SK-N-SH (cell line): ENCODE measurements around the gene PCYOX1L. TPM values are rescaled to one million over a fixed set of nuclear protein-coding genes. Genes with fewer than 3 reads are reported as not detected.

Experiments used
- CTCF ChIA-PET: fragments of 300-600, 350-600 bp; formaldehyde crosslinking; extraction: SDS; loops from one replicate; lab custom pipeline; 2021; lab: Yijun Ruan, JAX
- POLR2A ChIA-PET: fragments of 350-600 bp; sonication (Branson Sonifier 250); formaldehyde crosslinking; extraction: SDS; loops from one replicate; lab custom pipeline; 2020; ENCODE audit warnings: antibody characterized with exemption, inconsistent platforms; lab: Yijun Ruan, JAX
- DNase-seq: peaks from one replicate; pipeline ENCODE4 v3.0.0; 2012
- H2AFZ ChIP-seq: fragments of 200-600 bp; sonication (generic); 2 replicates; pipeline ENCODE4 v1.8.1; 2016; ENCODE audit warnings: antibody characterized with exemption, mild to moderate bottlenecking, low read depth
- H3F3A ChIP-seq: fragments of 200-600 bp; sonication (generic); replicated peaks from 2 replicates; pipeline ENCODE3; 2016; ENCODE audit warnings: antibody characterized with exemption, mild to moderate bottlenecking; ENCODE audit not compliant: insufficient read depth
- H3K27ac ChIP-seq, 2 experiments: fragments of 200-500 bp in 1 of 2; fragments of 200-600 bp in 1 of 2; sonication (Bioruptor generic) in 1 of 2; sonication (generic), shearing (Covaris generic) in 1 of 2; 2 replicates each; pipeline versions ENCODE4 v1.5.1 to v1.6.1; 2014 to 2016; ENCODE audit warnings: low read depth in 2 of 2, inconsistent platforms in 1 of 2, low read length in 1 of 2, mild to moderate bottlenecking in 1 of 2, mixed read lengths in 1 of 2
- H3K27me3 ChIP-seq: fragments of 200-600 bp; sonication (generic), shearing (Covaris generic); 2 replicates; pipeline ENCODE4 v1.6.1; 2016; ENCODE audit warnings: mixed run types; ENCODE audit not compliant: insufficient read depth
- H3K36me3 ChIP-seq, 2 experiments: fragments of 200-500 bp in 1 of 2; fragments of 200-600 bp in 1 of 2; sonication (Bioruptor generic) in 1 of 2; sonication (generic) in 1 of 2; replicated peaks in 1 of 2; 2 replicates each; pipeline versions ENCODE3 to v1.5.1; 2014 to 2016; ENCODE audit warnings: low read length in 1 of 2, mild to moderate bottlenecking in 1 of 2; ENCODE audit not compliant: insufficient read depth in 2 of 2, control insufficient read depth in 1 of 2
- H3K4me1 ChIP-seq, 2 experiments: fragments of 200-500 bp in 1 of 2; fragments of 200-600 bp in 1 of 2; sonication (Bioruptor generic) in 1 of 2; sonication (generic), shearing (Covaris generic) in 1 of 2; 2 replicates each; pipeline versions ENCODE4 v1.5.1 to v1.6.1; 2014 to 2016; ENCODE audit warnings: low read depth in 1 of 2, low read length in 1 of 2, mixed run types in 1 of 2; ENCODE audit not compliant: insufficient read depth in 2 of 2, control insufficient read depth in 1 of 2
- H3K4me2 ChIP-seq: fragments of 200-600 bp; sonication (generic), shearing (Covaris generic); 2 replicates; pipeline ENCODE4 v1.6.1; 2017; ENCODE audit warnings: mixed run types
- H3K4me3 ChIP-seq, 2 experiments: fragments of 200-500 bp in 1 of 2; fragments of 200-600 bp in 1 of 2; sonication (Bioruptor generic) in 1 of 2; sonication (generic), shearing (Covaris generic) in 1 of 2; 2 replicates each; pipeline versions ENCODE4 v1.5.1 to v1.8.1; 2014 to 2016; ENCODE audit warnings: low read depth in 2 of 2, inconsistent platforms in 1 of 2, low read length in 1 of 2, mild to moderate bottlenecking in 1 of 2, mixed read lengths in 1 of 2, moderate library complexity in 1 of 2
- H3K79me2 ChIP-seq: fragments of 200-600 bp; sonication (generic); 2 replicates; pipeline ENCODE4 v1.8.1; 2017; ENCODE audit warnings: mild to moderate bottlenecking; ENCODE audit not compliant: insufficient read depth
- H3K9ac ChIP-seq: fragments of 200-600 bp; sonication (generic); 2 replicates; pipeline ENCODE4 v1.6.1; 2017; ENCODE audit warnings: mixed run types
- H3K9me2 ChIP-seq: fragments of 200-600 bp; sonication (generic); 2 replicates; pipeline ENCODE4 v1.6.1; 2017; ENCODE audit warnings: mixed run types
- H3K9me3 ChIP-seq: fragments of 200-600 bp; sonication (generic); 2 replicates; pipeline ENCODE4 v1.6.1; 2017; ENCODE audit warnings: mixed run types, mild to moderate bottlenecking, moderate library complexity
- H4K20me1 ChIP-seq: fragments of 200-600 bp; sonication (generic); 2 replicates; pipeline ENCODE4 v1.6.1; 2017; ENCODE audit warnings: mild to moderate bottlenecking, mixed run types; ENCODE audit not compliant: insufficient read depth
- CHD2 ChIP-seq: fragments of 150-350 bp; IDR thresholded peaks from 2 replicates; pipeline ENCODE4 v1.6.1; 2018; ENCODE audit warnings: low read length; ENCODE audit not compliant: partially characterized antibody
- CTCF ChIP-seq: fragments of 200-600 bp; sonication (generic); IDR thresholded peaks from 2 replicates; pipeline ENCODE4 v1.6.1; 2017; ENCODE audit warnings: antibody characterized with exemption, mild to moderate bottlenecking, moderate library complexity
- EP300 ChIP-seq, 2 experiments: IDR thresholded peaks; 2 replicates each; pipeline versions ENCODE4 v1.4.0 to v1.6.1; 2012; ENCODE audit warnings: borderline replicate concordance in 1 of 2, low read depth in 1 of 2, low read length in 1 of 2
- EZH2phosphoT487 ChIP-seq: fragments of 200-600 bp; sonication (generic); IDR thresholded peaks from 2 replicates; pipeline ENCODE4 v1.6.1; 2017; ENCODE audit warnings: low read depth, mixed run types, mild to moderate bottlenecking, antibody characterized with exemption, moderate library complexity, borderline replicate concordance
- GATA2 ChIP-seq: sonication (generic); formaldehyde crosslinking; IDR thresholded peaks from 2 replicates; pipeline ENCODE4 v1.5.0; 2020; ENCODE audit warnings: mild to moderate bottlenecking, missing genetic modification reagents
- IRF3 ChIP-seq: fragments of 150-350 bp; IDR thresholded peaks from 2 replicates; pipeline ENCODE4 v1.6.1; 2016; ENCODE audit warnings: mild to moderate bottlenecking, low read depth, low read length
- JUND ChIP-seq: IDR thresholded peaks from 2 replicates; pipeline ENCODE4 v1.4.0; 2012
- MXI1 ChIP-seq: IDR thresholded peaks from 2 replicates; pipeline ENCODE4 v1.6.1; 2012; ENCODE audit warnings: mild to moderate bottlenecking, low read depth, low read length, improper control_type of control experiment
- NFIC ChIP-seq: IDR thresholded peaks from 2 replicates; pipeline ENCODE4 v1.4.0; 2012; ENCODE audit warnings: borderline replicate concordance
- PBX3 ChIP-seq: IDR thresholded peaks from 2 replicates; pipeline ENCODE4; 2012
- POLR2AphosphoS5 ChIP-seq: IDR thresholded peaks from 2 replicates; pipeline ENCODE4 v1.6.1; 2012; ENCODE audit warnings: low read depth, low read length
- RAD21 ChIP-seq: IDR thresholded peaks from 2 replicates; pipeline ENCODE4 v1.6.1; 2012; ENCODE audit warnings: mild to moderate bottlenecking, low read length
- SMC3 ChIP-seq: IDR thresholded peaks from 2 replicates; pipeline ENCODE4 v1.6.1; 2012; ENCODE audit warnings: low read depth, low read length, improper control_type of control experiment
- TCF12 ChIP-seq: IDR thresholded peaks from 2 replicates; pipeline ENCODE4 v1.4.0; 2012
- USF2 ChIP-seq: fragments of 150-350 bp; IDR thresholded peaks from 2 replicates; pipeline ENCODE4 v1.6.1; 2017; ENCODE audit warnings: antibody characterized with exemption, low read length, low read depth, borderline replicate concordance
- WGBS: methylation state at CpG from one replicate; pipeline ENCODE4 v1.1.6; 2017; ENCODE audit warnings: low lambda C conversion rate; 5-methylcytosine and 5-hydroxymethylcytosine counted together
- polyA plus RNA-seq, 3 experiments: library from polyadenylated mRNA; depleted of rRNA; stranded (reverse); fragments of >200 nt; gene quantifications; 2 replicates each; pipeline ENCODE4 v1.2.3, GENCODE V29; 2012

Gene PCYOX1L
- polyA plus RNA-seq, 1 of the 3 experiments (the other 2 are of a cell fraction): 17.5 TPM

GRCh38 chr5:149371296-149371962, 13.6 kb downstream of the PCYOX1L start:
- Histone ChIP-seq H3K9me3 (no peaks in the 10 kb centered on the region), H3F3A (no peaks in the 10 kb centered on the region), H2AFZ (no peak overlapping the region), H3K9ac (no peak overlapping the region), H3K27me3 (no peaks in the 10 kb centered on the region), H3K27ac (no peak overlapping the region), H3K36me3 (no peaks in the 10 kb centered on the region)
- WGBS: 39% methylated on average over 9 of the region's 12 CpGs
- CTCF ChIA-PET: interaction anchor here (0.8 to 41.4 kb wide), 23 partner anchors 10 to 248 kb away, joined by 3 to 1751 read pairs (median 5); partner anchors contain the start of genes GRPEL2, IL17B and PCYOX1L
- peak; percentile 83 for DNase-seq
- TF ChIP-seq POLR2AphosphoS5 (no peak), PBX3 (no peak), SMC3 (peak; percentile 67), JUND (no peak), MXI1 (no peak), USF2 (no peak), NFIC (no peak), EZH2phosphoT487 (no peak), IRF3 (no peak), RAD21 (peak; percentile 75), EP300 (IDR thresholded peaks at IDR 0.05; ENCODE audit: borderline replicate concordance in 1 of 2, low read depth in 1 of 2, low read length in 1 of 2) (no peak), GATA2 (CRISPR knock-in tag) (no peak), TCF12 (no peak), CHD2 (no peak), CTCF (peak; percentile 71)
- TF ChIP-seq, all 33 proteins: peak for 3
- Histone ChIP-seq H3K79me2 (no peaks in the 10 kb centered on the region), H3K4me1 (peaks cover 0 to 14% of the 10 kb centered on the region in 2 experiments; a peak in 1 of 4 replicates), H3K9me2 (no peaks in the 10 kb centered on the region), H3K4me2 (no peak overlapping the region), H4K20me1 (no peaks in the 10 kb centered on the region), H3K4me3 (no peak overlapping the region)
- POLR2A ChIA-PET: interaction anchor here (0.9 to 1.8 kb wide), 4 partner anchors 10 to 61 kb away, joined by 3 to 4 read pairs (median 3); partner anchors contain the start of gene GRPEL2
